DND-41 (cell line): Measurements from ENCODE around the gene CFAP221.
"Not testable (repeated sequence)": the region's sequence is repeated elsewhere in the genome, so short reads cannot be mapped to it uniquely, and the experiment has no call there.

ENCODE experiments used
- EZH2 ChIP-seq: IDR thresholded peaks from 3 replicates; pipeline ENCODE4 v1.6.1; 2012; ENCODE audit warnings: borderline replicate concordance, low read depth, mild to moderate bottlenecking, moderate library complexity, low read length, inconsistent platforms; ENCODE audit not compliant: severe bottlenecking
- TF ChIP-seq, protein P1 (sequence below): IDR thresholded peaks from 2 replicates; pipeline ENCODE4 v1.5.1; 2012; ENCODE audit warnings: borderline replicate concordance, low read length, moderate library complexity, mild to moderate bottlenecking; ENCODE audit not compliant: poor library complexity, severe bottlenecking; ENCODE audit errors: extremely low read depth

DNA sequence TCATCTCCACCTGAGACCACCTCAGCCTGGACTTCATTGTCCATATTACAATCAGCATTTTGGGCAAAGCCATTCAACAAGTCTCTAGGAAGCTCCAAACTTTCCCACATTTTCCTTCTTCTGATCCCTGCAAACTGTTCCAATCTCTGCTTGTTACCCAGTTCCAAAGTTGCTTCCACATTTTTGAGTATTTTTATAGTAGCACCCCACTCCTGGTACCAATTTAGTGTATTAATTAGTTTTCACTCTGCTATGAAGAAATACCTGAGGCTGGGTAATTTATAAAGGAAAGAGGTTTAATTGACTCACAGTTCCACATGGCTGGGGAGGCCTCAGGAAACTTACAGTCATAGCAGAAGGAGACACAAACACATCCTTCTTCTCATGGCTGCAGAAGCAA is 69.9 kb downstream of the CFAP221 start:
- not testable (repeated sequence) for TF ChIP-seq EZH2
- TF ChIP-seq, protein P1, sequence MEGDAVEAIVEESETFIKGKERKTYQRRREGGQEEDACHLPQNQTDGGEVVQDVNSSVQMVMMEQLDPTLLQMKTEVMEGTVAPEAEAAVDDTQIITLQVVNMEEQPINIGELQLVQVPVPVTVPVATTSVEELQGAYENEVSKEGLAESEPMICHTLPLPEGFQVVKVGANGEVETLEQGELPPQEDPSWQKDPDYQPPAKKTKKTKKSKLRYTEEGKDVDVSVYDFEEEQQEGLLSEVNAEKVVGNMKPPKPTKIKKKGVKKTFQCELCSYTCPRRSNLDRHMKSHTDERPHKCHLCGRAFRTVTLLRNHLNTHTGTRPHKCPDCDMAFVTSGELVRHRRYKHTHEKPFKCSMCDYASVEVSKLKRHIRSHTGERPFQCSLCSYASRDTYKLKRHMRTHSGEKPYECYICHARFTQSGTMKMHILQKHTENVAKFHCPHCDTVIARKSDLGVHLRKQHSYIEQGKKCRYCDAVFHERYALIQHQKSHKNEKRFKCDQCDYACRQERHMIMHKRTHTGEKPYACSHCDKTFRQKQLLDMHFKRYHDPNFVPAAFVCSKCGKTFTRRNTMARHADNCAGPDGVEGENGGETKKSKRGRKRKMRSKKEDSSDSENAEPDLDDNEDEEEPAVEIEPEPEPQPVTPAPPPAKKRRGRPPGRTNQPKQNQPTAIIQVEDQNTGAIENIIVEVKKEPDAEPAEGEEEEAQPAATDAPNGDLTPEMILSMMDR: not testable (repeated sequence)
